Esophagus muscularis mucosa (tissue), 3 donors: ENCODE data around the gene KCTD16.

Source experiments
- CTCF ChIP-seq, 3 experiments: fragments of 200-600 bp in 2 of 3; fragments of 450-650 bp in 1 of 3; sonication (generic) in 2 of 3; IDR thresholded peaks; one replicate each; pipeline ENCODE4 v1.5.1; 2017 to 2019; ENCODE audit warnings: antibody characterized with exemption in 3 of 3, mild to moderate bottlenecking in 2 of 3, moderate library complexity in 1 of 3
- POLR2A ChIP-seq: fragments of 450-650 bp; IDR thresholded peaks from one replicate; pipeline ENCODE4 v1.6.1; 2017; ENCODE audit warnings: antibody characterized with exemption, moderate library complexity, mild to moderate bottlenecking, low read depth

GRCh38 chr5:144335561-144335960 is 164.9 kb downstream of the KCTD16 start:
- TF ChIP-seq CTCF (IDR thresholded peaks at IDR 0.05) = no peak
- TF ChIP-seq POLR2A = no peak
